OCI-LY1 (cell line): ENCODE data around the gene ZXDC.

Source experiments
- H2AFZ ChIP-seq: fragments of 200-600 bp; sonication (generic), shearing (Covaris generic); 2 replicates; pipeline ENCODE4 v1.6.0; 2014; ENCODE audit warnings: antibody characterized with exemption, mild to moderate bottlenecking, low read length
- H3F3A ChIP-seq: fragments of 200-600 bp; sonication (generic), shearing (Covaris generic); 2 replicates; pipeline ENCODE4 v1.6.0; 2014; ENCODE audit warnings: mild to moderate bottlenecking, antibody characterized with exemption, low read length, moderate library complexity; ENCODE audit not compliant: insufficient read depth
- H3K27ac ChIP-seq: fragments of 200-600 bp; sonication (generic); 2 replicates; pipeline ENCODE4 v1.5.1; 2014; ENCODE audit warnings: low read length, mixed run types, mild to moderate bottlenecking, low read depth; ENCODE audit not compliant: poor library complexity, severe bottlenecking
- H3K27me3 ChIP-seq: fragments of 200-600 bp; sonication (generic); 2 replicates; pipeline ENCODE4 v1.6.0; 2014; ENCODE audit warnings: antibody characterized with exemption, mild to moderate bottlenecking, low read length, moderate library complexity; ENCODE audit not compliant: insufficient read depth
- H3K36me3 ChIP-seq: fragments of 200-600 bp; sonication (generic); 2 replicates; pipeline ENCODE4 v1.6.1; 2014; ENCODE audit warnings: mild to moderate bottlenecking, antibody characterized with exemption, low read length, moderate library complexity, mixed read lengths; ENCODE audit not compliant: insufficient read depth
- H3K4me1 ChIP-seq: fragments of 200-600 bp; sonication (generic); 2 replicates; pipeline ENCODE4 v1.5.1; 2014; ENCODE audit warnings: mild to moderate bottlenecking, low read length, moderate library complexity; ENCODE audit not compliant: insufficient read depth, severe bottlenecking
- H3K4me2 ChIP-seq: fragments of 200-600 bp; sonication (generic), shearing (Covaris generic); 2 replicates; pipeline ENCODE4 v1.6.1; 2014; ENCODE audit warnings: low read length
- H3K4me3 ChIP-seq: fragments of 200-600 bp; sonication (generic); 2 replicates; pipeline ENCODE4 v1.5.1; 2014; ENCODE audit warnings: low read length, low read depth, mild to moderate bottlenecking, mixed read lengths; ENCODE audit not compliant: poor library complexity, severe bottlenecking
- H3K79me2 ChIP-seq: fragments of 200-600 bp; shearing (Covaris generic); 2 replicates; pipeline ENCODE4 v1.6.1; 2016; ENCODE audit warnings: mixed run types, low read length, mixed read lengths; ENCODE audit not compliant: insufficient read depth
- H3K9ac ChIP-seq: fragments of 200-600 bp; sonication (generic), shearing (Covaris generic); 2 replicates; pipeline ENCODE4 v1.6.1; 2014; ENCODE audit warnings: mild to moderate bottlenecking, low read length, mixed read lengths
- H3K9me2 ChIP-seq: fragments of 200-600 bp; sonication (generic), shearing (Covaris generic); 2 replicates; pipeline ENCODE4 v1.6.1; 2014; ENCODE audit warnings: low read depth, mild to moderate bottlenecking, low read length, mixed read lengths
- H3K9me3 ChIP-seq: fragments of 200-600 bp; shearing (Covaris generic); 2 replicates; pipeline ENCODE4 v1.6.1; 2014; ENCODE audit warnings: low read length, mixed read lengths
- H4K20me1 ChIP-seq: fragments of 200-600 bp; sonication (generic), shearing (Covaris generic); 2 replicates; pipeline ENCODE4 v1.6.0; 2016; ENCODE audit warnings: mild to moderate bottlenecking, low read length; ENCODE audit not compliant: insufficient read depth
- EZH2 ChIP-seq: fragments of 200-600 bp; sonication (generic), shearing (Covaris generic); IDR thresholded peaks from 2 replicates; pipeline ENCODE4 v1.8.0; 2017; ENCODE audit warnings: borderline replicate concordance, mixed run types, mild to moderate bottlenecking, antibody characterized with exemption, low read length, moderate library complexity, mixed read lengths
- TF ChIP-seq, protein P1 (sequence below): fragments of 200-600 bp; sonication (generic), shearing (Covaris generic); IDR thresholded peaks from 2 replicates; pipeline ENCODE4 v1.5.1; 2017; ENCODE audit warnings: mild to moderate bottlenecking, antibody characterized with exemption, low read length, moderate library complexity, mixed read lengths

The ZXDC gene

DNA sequence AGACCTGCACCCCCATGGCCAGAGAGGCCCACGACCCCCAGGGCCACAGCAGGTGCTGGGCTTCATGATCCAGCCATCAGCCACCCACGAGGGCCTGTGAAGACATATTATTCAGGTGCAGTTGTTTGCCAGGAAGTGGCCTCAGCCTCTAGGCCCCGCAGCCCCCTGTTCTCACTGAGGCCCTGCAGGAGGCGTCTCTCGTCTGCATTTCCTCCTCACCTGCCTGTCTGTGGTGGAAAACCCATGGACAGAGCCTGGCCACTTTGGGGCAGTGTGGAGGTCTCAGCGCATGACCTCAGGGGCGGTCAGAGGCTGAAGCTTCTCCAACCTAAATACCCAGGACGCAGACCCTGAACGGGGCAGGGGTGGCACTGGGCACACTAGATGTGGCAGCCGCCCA lies 23.2 kb upstream of the ZXDC start:
- TF ChIP-seq EZH2 = no peak
- TF ChIP-seq, protein P1, sequence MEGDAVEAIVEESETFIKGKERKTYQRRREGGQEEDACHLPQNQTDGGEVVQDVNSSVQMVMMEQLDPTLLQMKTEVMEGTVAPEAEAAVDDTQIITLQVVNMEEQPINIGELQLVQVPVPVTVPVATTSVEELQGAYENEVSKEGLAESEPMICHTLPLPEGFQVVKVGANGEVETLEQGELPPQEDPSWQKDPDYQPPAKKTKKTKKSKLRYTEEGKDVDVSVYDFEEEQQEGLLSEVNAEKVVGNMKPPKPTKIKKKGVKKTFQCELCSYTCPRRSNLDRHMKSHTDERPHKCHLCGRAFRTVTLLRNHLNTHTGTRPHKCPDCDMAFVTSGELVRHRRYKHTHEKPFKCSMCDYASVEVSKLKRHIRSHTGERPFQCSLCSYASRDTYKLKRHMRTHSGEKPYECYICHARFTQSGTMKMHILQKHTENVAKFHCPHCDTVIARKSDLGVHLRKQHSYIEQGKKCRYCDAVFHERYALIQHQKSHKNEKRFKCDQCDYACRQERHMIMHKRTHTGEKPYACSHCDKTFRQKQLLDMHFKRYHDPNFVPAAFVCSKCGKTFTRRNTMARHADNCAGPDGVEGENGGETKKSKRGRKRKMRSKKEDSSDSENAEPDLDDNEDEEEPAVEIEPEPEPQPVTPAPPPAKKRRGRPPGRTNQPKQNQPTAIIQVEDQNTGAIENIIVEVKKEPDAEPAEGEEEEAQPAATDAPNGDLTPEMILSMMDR = no peak
- Histone ChIP-seq H3K79me2 (no peaks in the 10 kb centered on the region), H3K36me3 (no peaks in the 10 kb centered on the region), H3K27me3 (no peaks in the 10 kb centered on the region), H3F3A (no peaks in the 10 kb centered on the region), H3K4me2 (no peak overlapping the region), H3K9me3 (no peaks in the 10 kb centered on the region), H2AFZ (no peak overlapping the region), H3K27ac (no peak overlapping the region), H3K4me3 (no peak overlapping the region), H3K9ac (no peak overlapping the region), H4K20me1 (no peaks in the 10 kb centered on the region), H3K9me2 (no peaks in the 10 kb centered on the region), H3K4me1 (no peaks in the 10 kb centered on the region)

DNA sequence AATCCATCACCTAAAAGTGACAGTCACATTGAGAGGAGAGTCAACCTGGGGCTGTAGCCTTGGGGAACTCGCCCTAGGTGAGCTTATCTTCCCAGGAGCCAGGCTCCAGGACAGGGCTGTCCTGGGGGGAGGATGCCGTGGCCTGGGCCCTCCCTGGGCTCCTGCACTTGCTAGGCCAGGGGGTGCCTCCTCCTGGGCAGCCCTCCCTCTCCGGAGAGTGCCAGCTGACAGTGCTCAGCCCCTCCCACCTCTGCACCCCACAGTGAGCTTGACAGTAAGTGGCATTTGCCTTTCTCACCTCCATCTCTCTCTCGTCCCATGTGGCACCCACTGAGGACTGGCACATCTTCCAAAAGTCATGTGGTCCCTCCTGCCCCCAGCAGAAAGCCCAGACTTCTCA lies 22.8 kb upstream of the ZXDC start:
- H3K4me1 ChIP-seq = no peaks in the 10 kb centered on the region
- no peaks in the 10 kb centered on the region for H3K79me2 ChIP-seq
- H3K27ac ChIP-seq = no peak overlapping the region
- TF ChIP-seq EZH2 = no peak
- TF ChIP-seq, protein P1 = no peak
- H3K36me3 ChIP-seq = no peaks in the 10 kb centered on the region
- no peaks in the 10 kb centered on the region; the same call in 1 of the 2 replicates for H3K27me3 ChIP-seq
- H2AFZ ChIP-seq = no peak overlapping the region
- H3K9me2 ChIP-seq = no peaks in the 10 kb centered on the region
- no peak overlapping the region for H3K9ac ChIP-seq
- H3K4me2 ChIP-seq = no peak overlapping the region
- H3F3A ChIP-seq = no peaks in the 10 kb centered on the region
- H3K9me3 ChIP-seq = no peaks in the 10 kb centered on the region
- H3K4me3 ChIP-seq = no peak overlapping the region
- H4K20me1 ChIP-seq = no peaks in the 10 kb centered on the region

DNA sequence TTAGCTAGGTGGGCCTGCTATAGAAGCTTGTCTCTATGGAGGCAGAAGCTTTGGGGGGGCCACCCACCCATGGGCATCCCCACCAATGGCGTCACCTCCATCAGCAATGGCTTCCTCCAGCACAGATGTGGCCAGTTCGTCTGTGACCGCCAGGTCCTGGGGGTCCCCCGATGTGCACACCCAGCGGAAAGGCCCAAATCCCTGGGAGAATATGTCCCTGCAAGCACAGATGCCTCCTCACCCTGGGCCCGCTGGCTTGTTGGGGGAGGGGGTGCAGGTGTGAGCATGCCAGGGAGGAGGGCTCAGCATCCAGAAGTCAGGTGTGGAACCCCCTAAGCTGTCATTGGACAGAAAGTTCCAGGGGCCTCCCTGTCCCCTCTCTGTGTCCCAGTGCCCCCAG lies 22.3 kb upstream of the ZXDC start:
- Histone ChIP-seq H3K27ac (no peak overlapping the region), H3K36me3 (no peaks in the 10 kb centered on the region), H3K4me1 (no peaks in the 10 kb centered on the region), H3K79me2 (no peaks in the 10 kb centered on the region), H3K9ac (no peak overlapping the region), H4K20me1 (no peaks in the 10 kb centered on the region), H3K27me3 (no peaks in the 10 kb centered on the region; the same call in 1 of the 2 replicates), H3K9me2 (no peaks in the 10 kb centered on the region), H3K9me3 (no peaks in the 10 kb centered on the region), H3F3A (no peaks in the 10 kb centered on the region), H2AFZ (no peak overlapping the region), H3K4me2 (no peak overlapping the region), H3K4me3 (no peak overlapping the region)
- TF ChIP-seq, protein P1 = no peak
